ENCODE measurements around the gene BNIP2.

The BNIP2 gene

DNA sequence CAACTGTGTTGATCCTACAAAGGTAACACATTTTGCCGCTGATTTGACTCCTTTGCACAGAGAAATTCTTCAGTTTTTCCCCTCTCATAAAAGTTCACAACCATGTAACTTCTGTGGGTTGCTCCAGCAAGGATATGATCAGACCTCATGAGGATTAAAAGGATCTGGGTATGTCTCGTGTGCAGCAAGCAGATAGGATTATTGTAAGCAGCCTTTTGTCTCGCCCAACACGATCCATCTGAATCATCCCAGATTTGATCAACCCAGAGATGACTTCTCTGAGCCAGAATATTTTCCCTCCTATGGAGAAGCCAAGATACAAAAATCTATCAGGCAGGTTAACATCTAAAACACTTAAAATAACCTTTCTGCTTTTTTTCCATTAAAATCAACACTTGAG, 12.8 kb upstream of the BNIP2 start:
- TF ChIP-seq GATA2 (IDR thresholded peaks at IDR 0.05; ENCODE audit: low read depth, low read length) (no peak), GATA3 (IDR thresholded peaks at IDR 0.05; ENCODE audit: low read depth, low read length) (no peak)

DNA sequence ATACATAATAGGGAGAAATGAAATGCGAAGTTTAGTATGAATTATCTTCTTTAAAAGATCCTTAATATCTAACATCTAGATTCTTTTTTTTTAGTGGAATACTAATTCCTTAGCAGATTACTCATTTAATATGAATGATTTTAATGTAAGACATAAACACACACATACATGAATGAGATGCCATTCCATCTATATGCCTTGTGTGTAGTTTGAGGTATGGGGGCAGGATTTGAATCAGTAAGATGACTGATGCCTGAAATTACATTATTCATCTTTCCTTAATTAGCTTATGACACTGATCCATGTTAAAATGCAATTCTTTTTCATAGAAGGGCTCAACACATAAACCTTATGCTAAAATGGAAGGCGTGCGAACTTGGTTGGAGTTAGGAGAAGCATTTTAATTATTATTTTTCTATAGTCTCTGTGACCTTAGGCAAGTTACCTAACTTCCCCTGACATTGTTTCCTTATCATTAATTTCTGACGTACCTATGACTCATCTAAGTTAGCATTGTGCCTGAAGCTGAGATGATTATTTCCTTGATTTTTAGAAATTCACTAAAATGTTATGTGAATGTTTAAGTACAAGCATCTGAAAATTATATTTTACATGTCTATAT, 10.8 kb upstream of the BNIP2 start:
- no peak for TF ChIP-seq GATA2 (IDR thresholded peaks at IDR 0.05; ENCODE audit: low read depth, low read length)
- no peak for TF ChIP-seq GATA3 (IDR thresholded peaks at IDR 0.05; ENCODE audit: low read depth, low read length)

DNA sequence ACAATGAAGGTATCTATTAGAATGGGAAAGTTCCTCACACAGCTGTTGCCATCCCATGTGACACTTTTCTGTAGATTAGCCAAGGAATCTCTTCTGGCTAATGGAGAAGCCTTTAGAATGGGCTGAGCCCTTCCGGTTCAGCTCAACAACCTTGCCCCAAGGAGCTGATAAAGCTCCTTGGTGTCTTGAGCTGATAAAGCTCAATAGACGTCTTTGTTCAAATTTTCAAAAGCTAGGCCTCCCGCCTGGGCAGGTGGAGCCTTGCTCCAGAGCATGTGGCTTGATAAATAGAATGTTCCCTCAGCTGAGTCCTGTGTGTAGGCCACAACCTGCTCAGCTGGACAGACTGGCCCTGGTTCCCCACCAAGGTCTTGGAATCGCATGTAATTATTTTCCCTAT, 7.2 kb upstream of the BNIP2 start:
- TF ChIP-seq GATA2 (IDR thresholded peaks at IDR 0.05; ENCODE audit: low read depth, low read length) (no peak), GATA3 (IDR thresholded peaks at IDR 0.05; ENCODE audit: low read depth, low read length) (no peak)

DNA sequence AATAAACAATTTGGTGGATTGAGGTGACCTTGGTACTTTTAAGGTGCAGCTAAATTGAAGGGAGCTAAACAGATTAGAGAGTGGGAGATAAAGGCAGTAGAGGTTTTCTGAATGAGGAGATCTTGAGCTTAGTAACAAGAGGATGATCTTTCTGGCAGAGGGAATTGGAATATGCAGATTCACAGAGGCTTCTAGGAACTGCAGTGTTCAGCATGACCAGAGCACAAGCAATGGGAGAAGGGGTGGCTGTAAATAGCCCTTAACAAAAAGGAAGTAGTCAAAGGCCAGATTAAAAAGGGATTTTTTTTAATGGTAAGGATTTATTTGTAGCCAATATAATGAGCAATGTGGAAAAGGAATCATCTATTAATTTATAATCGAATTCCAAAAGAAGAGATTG, 5.7 kb upstream of the BNIP2 start:
- TF ChIP-seq GATA2 (IDR thresholded peaks at IDR 0.05; ENCODE audit: low read depth, low read length) (no peak), GATA3 (IDR thresholded peaks at IDR 0.05; ENCODE audit: low read depth, low read length) (no peak)

DNA sequence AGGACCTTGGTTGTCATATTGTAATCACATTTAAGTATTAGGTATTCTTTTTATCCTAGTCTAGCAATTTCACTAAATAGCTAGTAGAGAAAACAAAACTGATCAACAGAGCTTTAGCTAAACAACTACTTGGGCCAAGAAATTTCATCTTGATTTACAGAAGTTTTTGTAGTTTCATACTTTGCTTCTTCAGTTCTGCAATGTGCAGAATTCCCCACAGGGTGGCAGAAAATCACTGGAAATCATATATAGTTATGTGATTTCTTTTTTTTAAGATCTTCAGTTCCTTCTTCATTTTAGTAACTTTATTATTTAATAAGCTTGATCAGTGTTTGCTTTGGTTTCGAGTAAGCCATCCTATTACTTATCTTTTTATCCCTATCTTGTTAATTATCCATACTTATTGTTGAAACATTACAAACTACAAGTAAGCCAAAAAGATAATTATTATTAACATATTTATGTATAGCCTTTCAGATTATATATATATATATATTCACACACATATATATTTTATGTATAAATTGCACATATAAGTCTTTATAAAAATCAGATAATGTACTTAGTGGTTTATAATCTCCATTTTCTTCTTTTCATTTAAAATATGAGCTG, 2.2 kb upstream of the BNIP2 start:
- TF ChIP-seq GATA3 (IDR thresholded peaks at IDR 0.05; ENCODE audit: low read depth, low read length) (no peak), GATA2 (IDR thresholded peaks at IDR 0.05; ENCODE audit: low read depth, low read length) (no peak)

DNA sequence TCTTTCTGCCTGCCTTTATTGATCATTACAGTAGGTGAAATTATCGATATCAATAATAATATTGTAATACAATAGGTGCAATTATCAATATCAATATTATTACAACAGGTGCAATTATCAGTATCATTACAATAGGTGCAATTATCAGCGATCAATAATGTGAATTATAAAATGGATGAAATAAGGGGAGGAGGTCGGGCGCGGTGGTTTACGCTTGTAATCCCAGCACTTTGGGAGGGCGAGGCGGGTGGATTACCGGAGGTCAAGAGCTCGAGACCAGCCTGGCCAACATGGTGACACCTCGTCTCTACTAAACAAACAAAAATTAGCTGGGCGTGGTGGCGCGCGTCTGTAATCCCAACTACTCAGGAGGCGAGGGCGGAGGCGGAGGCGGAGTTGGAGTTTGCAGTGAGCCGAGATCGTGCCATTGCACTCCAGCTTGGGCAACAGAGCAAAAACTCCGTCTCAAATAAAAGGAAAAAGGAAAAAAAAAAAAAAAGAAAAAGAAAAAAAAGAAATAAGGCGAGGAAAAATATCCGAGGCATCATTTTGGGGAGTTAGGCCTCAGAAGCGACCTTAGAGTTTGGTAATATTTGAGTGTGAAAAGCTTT, 611 bp upstream of the BNIP2 start:
- TF ChIP-seq GATA3 (IDR thresholded peaks at IDR 0.05; ENCODE audit: low read depth, low read length): no peak
- no peak for TF ChIP-seq GATA2 (IDR thresholded peaks at IDR 0.05; ENCODE audit: low read depth, low read length)

DNA sequence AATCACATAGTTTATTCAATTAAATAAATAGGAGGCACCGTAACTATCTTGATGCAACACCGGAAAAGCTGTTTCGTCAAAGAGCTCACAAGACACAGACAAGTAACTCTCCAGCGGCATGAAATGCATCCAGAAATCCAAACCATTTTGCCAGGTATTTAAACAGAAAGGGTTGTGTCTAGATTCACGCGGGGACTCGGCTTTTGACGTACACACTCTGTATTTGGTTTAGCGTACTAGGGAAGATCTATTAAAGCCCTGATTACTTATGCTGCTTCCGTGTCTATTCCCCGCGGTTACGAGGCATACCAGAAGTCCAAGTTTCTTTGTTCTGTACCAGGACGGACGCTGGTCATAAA, 718 bp downstream of the BNIP2 start:
- TF ChIP-seq GATA3 (IDR thresholded peaks at IDR 0.05; ENCODE audit: low read depth, low read length): no peak
- TF ChIP-seq GATA2 (IDR thresholded peaks at IDR 0.05; ENCODE audit: low read depth, low read length): no peak

DNA sequence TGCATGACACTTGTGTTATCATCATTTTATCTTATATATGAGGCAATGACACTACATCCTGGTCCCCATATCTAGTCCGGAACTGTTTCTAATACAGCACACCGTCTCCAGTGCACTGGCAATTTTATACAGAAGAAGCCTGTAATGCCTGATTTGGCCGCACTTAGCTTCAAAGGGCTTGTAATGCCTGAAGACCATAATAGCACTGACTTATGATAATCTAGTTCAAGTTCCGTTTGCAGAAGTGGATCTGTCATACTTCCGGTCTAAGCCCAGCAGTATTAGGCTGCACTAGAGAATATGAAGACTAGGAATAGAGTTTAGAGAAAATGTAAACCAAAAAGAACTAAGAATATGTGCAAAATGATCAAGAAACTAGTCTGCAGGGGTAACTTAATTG, 1.3 kb downstream of the BNIP2 start:
- TF ChIP-seq GATA3 (IDR thresholded peaks at IDR 0.05; ENCODE audit: low read depth, low read length): no peak
- no peak for TF ChIP-seq GATA2 (IDR thresholded peaks at IDR 0.05; ENCODE audit: low read depth, low read length)

DNA sequence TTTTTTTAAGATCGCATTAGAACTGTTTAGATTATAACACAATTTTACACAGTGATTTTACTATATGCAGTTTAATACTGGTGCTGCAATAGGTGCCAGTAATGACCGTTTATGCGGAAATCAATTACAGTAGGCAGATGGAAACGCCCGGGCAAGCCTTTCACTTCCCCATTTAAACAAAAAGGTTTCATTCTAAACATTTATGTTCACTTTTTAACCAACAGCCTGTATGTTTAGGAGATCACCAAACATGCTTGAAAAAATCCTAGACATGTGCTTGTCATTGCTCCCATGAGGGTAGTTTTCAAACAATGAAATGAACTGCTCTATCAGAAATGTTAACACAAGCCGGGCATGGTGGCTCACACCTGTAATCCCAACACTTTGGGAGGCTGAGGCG, 2.7 kb downstream of the BNIP2 start:
- TF ChIP-seq GATA3 (IDR thresholded peaks at IDR 0.05; ENCODE audit: low read depth, low read length) (no peak), GATA2 (IDR thresholded peaks at IDR 0.05; ENCODE audit: low read depth, low read length) (no peak)

DNA sequence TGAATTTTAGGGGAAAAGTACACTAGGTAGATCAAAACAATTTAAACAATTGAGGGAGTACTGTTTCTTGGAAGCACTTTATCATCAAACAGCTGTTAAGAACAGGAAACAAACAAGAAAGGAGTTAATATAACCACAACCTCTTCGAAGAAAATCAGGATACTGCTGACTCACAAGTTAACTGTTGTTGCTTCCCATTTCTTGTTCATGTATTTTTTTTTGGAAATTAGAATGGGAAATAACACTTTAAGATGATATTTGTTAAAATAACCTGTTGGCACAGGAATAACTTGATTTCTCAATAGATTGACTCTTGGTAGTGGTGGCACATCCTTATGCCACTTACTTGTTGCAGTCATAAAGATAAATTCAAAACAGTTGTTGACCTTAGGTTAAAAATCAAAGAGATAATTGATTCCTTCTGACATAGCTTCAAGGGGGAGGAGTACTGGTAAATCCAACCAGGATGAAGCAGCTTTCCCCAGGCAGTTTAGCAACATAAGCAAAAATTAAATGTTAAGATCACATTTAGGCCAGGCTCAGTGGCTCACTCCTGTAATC, 3.3 kb downstream of the BNIP2 start:
- no peak for TF ChIP-seq GATA2 (IDR thresholded peaks at IDR 0.05; ENCODE audit: low read depth, low read length)
- TF ChIP-seq GATA3 (IDR thresholded peaks at IDR 0.05; ENCODE audit: low read depth, low read length): no peak

DNA sequence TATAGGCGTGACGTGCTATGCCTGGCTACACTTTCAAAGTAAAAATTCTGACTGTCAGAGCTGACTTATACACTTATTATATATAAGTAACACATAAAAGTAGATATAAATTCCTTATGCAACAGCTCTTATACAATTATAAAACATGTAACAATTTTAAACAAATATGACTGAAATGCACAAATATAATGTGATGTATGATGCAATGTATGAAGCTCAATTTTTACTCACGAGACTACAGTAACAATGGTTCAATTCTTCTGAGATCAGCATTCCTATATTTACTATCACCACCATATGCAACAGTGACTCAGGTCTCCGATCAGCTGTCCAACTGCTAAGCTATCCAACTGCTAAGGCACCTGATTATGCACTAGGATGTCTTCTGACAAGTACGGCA, 8.2 kb downstream of the BNIP2 start:
- TF ChIP-seq GATA2 (IDR thresholded peaks at IDR 0.05; ENCODE audit: low read depth, low read length) (no peak), GATA3 (IDR thresholded peaks at IDR 0.05; ENCODE audit: low read depth, low read length) (no peak)

DNA sequence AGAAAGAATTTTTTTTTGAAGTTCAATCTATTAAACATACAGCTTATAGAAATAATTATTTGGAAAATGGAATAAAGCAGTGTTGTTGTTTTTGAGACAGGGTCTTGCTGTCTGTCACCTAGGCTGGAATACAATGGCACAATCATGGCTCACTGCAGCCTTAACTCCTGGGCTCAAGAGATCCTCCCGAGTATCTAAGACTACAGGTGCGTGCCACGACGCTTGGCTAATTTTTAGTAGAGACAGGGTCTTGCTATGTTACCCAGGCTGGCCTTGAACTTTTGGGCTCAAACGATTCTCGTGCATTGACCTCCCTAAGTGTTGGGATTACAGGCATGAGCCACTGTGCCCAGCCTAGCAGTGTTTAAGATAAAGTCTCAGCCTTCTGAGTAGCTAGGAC, 8.8 kb downstream of the BNIP2 start:
- no peak for TF ChIP-seq GATA3 (IDR thresholded peaks at IDR 0.05; ENCODE audit: low read depth, low read length)
- no peak for TF ChIP-seq GATA2 (IDR thresholded peaks at IDR 0.05; ENCODE audit: low read depth, low read length)

DNA sequence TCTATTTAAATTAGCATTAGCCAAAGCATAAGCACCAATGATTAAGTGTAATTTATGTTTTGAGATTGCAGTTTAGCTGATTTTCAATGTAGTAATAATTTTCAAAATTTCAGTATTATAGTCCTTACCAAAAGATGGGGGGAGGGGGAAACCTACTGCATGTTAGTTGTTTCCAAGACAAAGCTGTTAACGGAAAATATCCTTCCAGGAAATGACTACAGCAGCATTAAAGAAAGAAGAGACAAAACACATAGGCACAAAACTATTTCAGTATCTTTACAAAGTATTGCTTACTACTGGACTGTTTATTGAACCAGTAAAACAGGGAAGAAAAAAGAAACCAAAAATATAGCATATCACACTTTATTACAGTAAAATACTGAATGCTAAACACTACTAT, 10.5 kb downstream of the BNIP2 start:
- TF ChIP-seq GATA3 (IDR thresholded peaks at IDR 0.05; ENCODE audit: low read depth, low read length) (no peak), GATA2 (IDR thresholded peaks at IDR 0.05; ENCODE audit: low read depth, low read length) (no peak)

DNA sequence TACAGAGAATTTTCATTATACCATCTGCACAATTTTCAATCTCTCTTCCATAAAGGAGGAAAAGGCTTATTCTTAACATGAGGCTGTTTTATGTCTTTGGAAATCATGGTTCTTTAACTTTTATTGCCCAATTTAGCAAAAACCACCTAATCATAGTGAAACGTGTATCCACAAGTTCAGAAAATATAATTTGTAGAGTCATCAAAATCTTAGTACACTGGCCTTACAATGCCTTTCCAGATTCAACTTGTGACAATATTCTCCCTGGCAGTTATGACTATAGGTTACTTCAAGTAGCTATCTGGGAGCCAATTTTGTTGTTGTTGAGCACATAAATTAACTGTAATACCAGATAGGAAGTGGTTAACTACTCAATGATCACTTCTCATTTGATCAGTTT, 10.9 kb downstream of the BNIP2 start:
- no peak for TF ChIP-seq GATA2 (IDR thresholded peaks at IDR 0.05; ENCODE audit: low read depth, low read length)
- TF ChIP-seq GATA3 (IDR thresholded peaks at IDR 0.05; ENCODE audit: low read depth, low read length): no peak

DNA sequence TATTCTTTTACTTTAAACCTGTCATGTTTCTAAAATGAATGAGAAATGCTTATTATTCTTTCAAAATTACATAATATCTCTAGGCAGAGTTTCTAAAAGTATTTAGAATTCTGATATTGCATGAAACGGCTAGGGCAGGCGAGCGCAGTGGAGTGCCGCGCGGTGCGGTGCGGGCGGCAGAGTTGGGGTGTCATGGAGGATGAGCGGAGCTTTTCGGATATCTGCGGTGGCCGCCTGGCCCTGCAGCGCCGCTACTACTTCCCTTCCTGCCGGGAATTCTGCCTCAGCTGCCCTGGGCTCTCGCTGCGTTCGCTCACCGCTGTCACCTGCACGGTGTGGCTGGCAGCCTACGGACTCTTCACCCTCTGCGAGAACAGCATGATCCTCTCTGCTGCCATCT, 12.6 kb downstream of the BNIP2 start:
- TF ChIP-seq GATA2 (IDR thresholded peaks at IDR 0.05; ENCODE audit: low read depth, low read length) (no peak), GATA3 (IDR thresholded peaks at IDR 0.05; ENCODE audit: low read depth, low read length) (no peak)

All from SH-SY5Y (cell line).